ENCODE measurements around the gene NDUFAF3.

The NDUFAF3 gene

DNA sequence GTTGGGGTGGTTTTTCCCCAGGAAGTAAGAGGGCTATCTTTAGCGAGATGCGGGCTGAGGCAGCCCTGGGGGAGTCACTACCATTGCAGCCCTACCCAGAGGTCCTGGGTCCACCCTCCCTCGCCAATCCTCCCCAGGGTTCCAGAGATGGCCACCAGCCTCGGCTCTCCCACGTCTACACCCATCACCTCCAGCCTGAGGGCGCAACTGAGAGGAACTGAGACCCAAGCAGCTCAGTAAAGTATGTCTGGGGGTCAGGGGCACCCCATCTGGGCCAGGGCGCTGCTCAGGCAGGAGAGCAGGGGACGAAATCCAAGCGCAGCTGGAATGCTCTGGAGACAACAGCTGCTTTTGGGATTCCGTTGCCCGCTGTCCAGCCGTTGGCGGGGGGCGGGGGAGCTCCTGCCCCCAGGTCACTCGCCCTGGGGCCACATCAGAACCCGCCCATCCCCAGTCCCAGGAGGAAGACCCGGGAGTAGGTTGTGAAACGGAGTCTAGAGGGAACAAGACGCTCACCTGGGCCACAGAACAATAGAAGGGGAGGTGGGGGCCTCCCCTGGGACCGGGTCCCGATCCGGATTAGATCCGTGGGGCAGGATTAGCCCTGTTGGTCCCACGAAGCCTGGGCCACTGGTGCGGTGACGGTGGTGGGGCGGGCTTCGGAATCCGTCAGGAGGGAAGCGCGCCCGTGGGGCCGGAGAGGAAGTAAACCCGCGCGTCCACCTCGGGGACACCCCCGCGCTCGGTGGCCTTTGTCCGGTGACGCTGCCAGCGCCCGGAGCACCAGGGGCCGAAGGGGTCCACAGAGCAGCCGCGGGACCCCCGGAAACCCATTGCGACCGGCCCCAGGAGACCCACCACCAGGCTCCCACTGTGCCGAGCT lies 1.4 kb upstream of the NDUFAF3 start:
- peaks cover 21% of the 10 kb centered on the region; the same call in 1 of the 2 replicates for H3K79me2 ChIP-seq (ENCODE audit: insufficient read depth, low read length)
- peak overlapping the region; percentile 94 for H3K9ac ChIP-seq (ENCODE audit: low read length)
- peak overlapping the region; percentile 94 for H3K27ac ChIP-seq (ENCODE audit: low read depth, low read length)
- H3K27me3 ChIP-seq (ENCODE audit: low read length): no peaks in the 10 kb centered on the region
- peaks cover 31% of the 10 kb centered on the region for H3F3A ChIP-seq (ENCODE audit: insufficient read depth)
- H3K4me2 ChIP-seq (ENCODE audit: low read depth, low read length, poor library complexity, severe bottlenecking): peak overlapping the region; percentile 71
- TF ChIP-seq, protein P1, sequence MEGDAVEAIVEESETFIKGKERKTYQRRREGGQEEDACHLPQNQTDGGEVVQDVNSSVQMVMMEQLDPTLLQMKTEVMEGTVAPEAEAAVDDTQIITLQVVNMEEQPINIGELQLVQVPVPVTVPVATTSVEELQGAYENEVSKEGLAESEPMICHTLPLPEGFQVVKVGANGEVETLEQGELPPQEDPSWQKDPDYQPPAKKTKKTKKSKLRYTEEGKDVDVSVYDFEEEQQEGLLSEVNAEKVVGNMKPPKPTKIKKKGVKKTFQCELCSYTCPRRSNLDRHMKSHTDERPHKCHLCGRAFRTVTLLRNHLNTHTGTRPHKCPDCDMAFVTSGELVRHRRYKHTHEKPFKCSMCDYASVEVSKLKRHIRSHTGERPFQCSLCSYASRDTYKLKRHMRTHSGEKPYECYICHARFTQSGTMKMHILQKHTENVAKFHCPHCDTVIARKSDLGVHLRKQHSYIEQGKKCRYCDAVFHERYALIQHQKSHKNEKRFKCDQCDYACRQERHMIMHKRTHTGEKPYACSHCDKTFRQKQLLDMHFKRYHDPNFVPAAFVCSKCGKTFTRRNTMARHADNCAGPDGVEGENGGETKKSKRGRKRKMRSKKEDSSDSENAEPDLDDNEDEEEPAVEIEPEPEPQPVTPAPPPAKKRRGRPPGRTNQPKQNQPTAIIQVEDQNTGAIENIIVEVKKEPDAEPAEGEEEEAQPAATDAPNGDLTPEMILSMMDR (IDR thresholded peaks at IDR 0.05; ENCODE audit: insufficient read depth, low read length, poor library complexity, severe bottlenecking): no peak
- TF ChIP-seq EZH2phosphoT487 (conservative IDR thresholded peaks at IDR 0.05; ENCODE audit: low read length): no peak
- H4K20me1 ChIP-seq (ENCODE audit: low read depth, low read length): no peaks in the 10 kb centered on the region
- H3K4me3 ChIP-seq (ENCODE audit: insufficient read depth, low read length, poor library complexity, severe bottlenecking): peak overlapping the region; percentile 74
- H3K36me3 ChIP-seq (ENCODE audit: low read length): no peaks in the 10 kb centered on the region
- no peaks in the 10 kb centered on the region for H3K9me2 ChIP-seq (replicated peaks; ENCODE audit: insufficient read depth, low read length)
- H3K9me3 ChIP-seq (ENCODE audit: insufficient read depth, low read length): no peaks in the 10 kb centered on the region
- H2AFZ ChIP-seq (ENCODE audit: low read depth, low read length, severe bottlenecking): no peak overlapping the region

DNA sequence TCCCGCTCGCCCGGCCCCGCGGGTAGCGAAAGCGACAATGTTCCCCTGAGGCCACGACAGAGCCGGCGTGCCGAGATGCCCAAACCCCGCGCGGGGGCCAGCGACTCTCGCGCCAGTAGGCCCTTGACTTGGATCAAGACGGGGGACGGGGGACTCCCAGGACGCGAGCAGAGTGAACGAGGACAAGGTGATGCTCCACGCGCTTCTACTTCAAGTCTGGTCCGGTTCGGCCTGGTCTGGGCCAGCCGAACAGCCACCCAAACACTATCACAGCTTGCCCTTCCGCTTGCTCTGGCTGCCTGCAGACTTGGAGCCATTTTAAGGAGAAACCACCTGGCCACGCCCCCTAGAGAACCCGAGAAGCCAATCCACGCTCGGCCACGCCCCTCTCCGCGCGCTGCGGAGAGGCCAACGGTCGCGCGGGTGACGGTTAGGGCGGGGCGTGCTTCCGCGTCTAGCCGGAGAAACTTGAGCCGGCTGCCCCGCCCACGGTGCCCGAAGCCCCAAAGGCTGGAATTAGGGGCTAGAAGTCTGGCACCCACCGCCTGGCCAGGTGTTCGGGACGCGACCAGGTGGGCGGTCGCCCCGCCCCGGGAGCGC lies 608 bp upstream of the NDUFAF3 start:
- Histone ChIP-seq H2AFZ (ENCODE audit: low read depth, low read length, severe bottlenecking) (no peak overlapping the region), H3K27ac (ENCODE audit: low read depth, low read length) (peak overlapping the region; percentile 94), H3K9me3 (ENCODE audit: insufficient read depth, low read length) (no peaks in the 10 kb centered on the region), H4K20me1 (ENCODE audit: low read depth, low read length) (no peaks in the 10 kb centered on the region), H3K9me2 (replicated peaks; ENCODE audit: insufficient read depth, low read length) (no peaks in the 10 kb centered on the region), H3K4me2 (ENCODE audit: low read depth, low read length, poor library complexity, severe bottlenecking) (peak overlapping the region; percentile 71), H3K4me3 (ENCODE audit: insufficient read depth, low read length, poor library complexity, severe bottlenecking) (peak overlapping the region; percentile 79), H3K9ac (ENCODE audit: low read length) (peak overlapping the region; percentile 94), H3K79me2 (ENCODE audit: insufficient read depth, low read length) (peaks cover 21% of the 10 kb centered on the region; the same call in 1 of the 2 replicates), H3K27me3 (ENCODE audit: low read length) (no peaks in the 10 kb centered on the region), H3K36me3 (ENCODE audit: low read length) (0 out of 2 replicates have a peak, but pooled peaks cover 7% of the 10 kb centered on the region), H3F3A (ENCODE audit: insufficient read depth) (peaks cover 31% of the 10 kb centered on the region)
- TF ChIP-seq, protein P1 (IDR thresholded peaks at IDR 0.05; ENCODE audit: insufficient read depth, low read length, poor library complexity, severe bottlenecking): no peak
- TF ChIP-seq EZH2phosphoT487 (conservative IDR thresholded peaks at IDR 0.05; ENCODE audit: low read length): no peak

DNA sequence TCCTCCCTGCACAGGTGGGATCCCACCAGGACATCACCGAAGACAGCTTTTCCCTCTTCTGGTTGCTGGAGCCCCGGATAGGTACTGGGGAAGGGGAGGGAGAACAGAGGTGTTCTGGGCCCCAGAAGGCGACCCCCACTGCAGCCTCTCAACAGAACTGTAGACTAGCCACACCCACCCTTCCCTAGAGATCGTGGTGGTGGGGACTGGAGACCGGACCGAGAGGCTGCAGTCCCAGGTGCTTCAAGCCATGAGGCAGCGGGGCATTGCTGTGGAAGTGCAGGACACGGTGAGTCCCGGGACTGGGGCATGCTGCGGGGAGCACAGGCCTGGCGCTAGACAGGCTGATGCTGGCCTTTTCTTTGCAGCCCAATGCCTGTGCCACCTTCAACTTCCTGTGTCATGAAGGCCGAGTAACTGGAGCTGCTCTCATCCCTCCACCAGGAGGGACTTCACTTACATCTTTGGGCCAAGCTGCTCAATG lies 809 bp downstream of the NDUFAF3 start:
- Histone ChIP-seq H3K9ac (ENCODE audit: low read length) (peak overlapping the region; percentile 94), H3F3A (ENCODE audit: insufficient read depth) (peaks cover 25% of the 10 kb centered on the region), H3K27me3 (ENCODE audit: low read length) (no peaks in the 10 kb centered on the region), H4K20me1 (ENCODE audit: low read depth, low read length) (no peaks in the 10 kb centered on the region), H3K9me3 (ENCODE audit: insufficient read depth, low read length) (no peaks in the 10 kb centered on the region), H2AFZ (ENCODE audit: low read depth, low read length, severe bottlenecking) (no peak overlapping the region), H3K9me2 (replicated peaks; ENCODE audit: insufficient read depth, low read length) (no peaks in the 10 kb centered on the region), H3K4me2 (ENCODE audit: low read depth, low read length, poor library complexity, severe bottlenecking) (peak overlapping the region; percentile 71), H3K79me2 (ENCODE audit: insufficient read depth, low read length) (peaks cover 25% of the 10 kb centered on the region), H3K36me3 (ENCODE audit: low read length) (0 out of 2 replicates have a peak, but pooled peaks cover 11% of the 10 kb centered on the region), H3K4me3 (ENCODE audit: insufficient read depth, low read length, poor library complexity, severe bottlenecking) (peak overlapping the region; percentile 79), H3K27ac (ENCODE audit: low read depth, low read length) (peak overlapping the region; percentile 94)
- no peak for TF ChIP-seq EZH2phosphoT487 (conservative IDR thresholded peaks at IDR 0.05; ENCODE audit: low read length)
- TF ChIP-seq, protein P1 (IDR thresholded peaks at IDR 0.05; ENCODE audit: insufficient read depth, low read length, poor library complexity, severe bottlenecking): no peak

Data from SU-DHL-6 (cell line).